ENCODE data around the gene UNC5CL. TPM values are rescaled to one million over a fixed set of nuclear protein-coding genes. Genes with fewer than 3 reads are reported as not detected.

The UNC5CL gene
- total RNA-seq, 2 donors from 2014 or later = 0.46 to 1.6 TPM

- H3K27me3 ChIP-seq (replicated peaks; ENCODE audit: insufficient read depth) = no peaks in the 10 kb centered on the region
- no peak overlapping the region for H3K27ac ChIP-seq
- no peak for DNase-seq (ENCODE audit: low spot score)
- H3K36me3 ChIP-seq = no peaks in the 10 kb centered on the region
- TF ChIP-seq POLR2A (IDR thresholded peaks at IDR 0.05) (no peak), CTCF (IDR thresholded peaks at IDR 0.05) (no peak), POLR2AphosphoS5 (IDR thresholded peaks at IDR 0.05) (no peak)
- H3K4me1 ChIP-seq (replicated peaks) = no peaks in the 10 kb centered on the region
- WGBS = 87% methylated on average over 15 of the region's 15 CpGs
- no peak overlapping the region for H3K4me3 ChIP-seq
- intact Hi-C loops (cut with DNase I) = no loop called here
- no peaks in the 10 kb centered on the region for H3K9me3 ChIP-seq
Measured at GRCh38 chr6:40989204-40990169, 49.5 kb downstream of the UNC5CL start.

GRCh38 chr6:40988634-40989033 lies 50.4 kb downstream of the UNC5CL start:
- H3K27ac ChIP-seq = no peak overlapping the region
- no peaks in the 10 kb centered on the region for H3K27me3 ChIP-seq (replicated peaks; ENCODE audit: insufficient read depth)
- H3K9me3 ChIP-seq = no peaks in the 10 kb centered on the region
- no peak for DNase-seq (ENCODE audit: low spot score)
- TF ChIP-seq POLR2A (IDR thresholded peaks at IDR 0.05) = no peak
- TF ChIP-seq CTCF (IDR thresholded peaks at IDR 0.05) = no peak
- TF ChIP-seq POLR2AphosphoS5 (IDR thresholded peaks at IDR 0.05) = no peak
- intact Hi-C loops (cut with DNase I) = no loop called here
- no peaks in the 10 kb centered on the region for H3K4me1 ChIP-seq (replicated peaks)
- no peaks in the 10 kb centered on the region for H3K36me3 ChIP-seq
- H3K4me3 ChIP-seq = no peak overlapping the region

- Histone ChIP-seq H3K27me3 (replicated peaks; ENCODE audit: insufficient read depth) (no peaks in the 10 kb centered on the region), H3K36me3 (no peaks in the 10 kb centered on the region), H3K27ac (no peak overlapping the region), H3K9me3 (no peaks in the 10 kb centered on the region), H3K4me1 (replicated peaks) (no peaks in the 10 kb centered on the region), H3K4me3 (no peak overlapping the region)
- intact Hi-C loops (cut with DNase I) = no loop called here
- 79% methylated on average over 8 of the region's 8 CpGs for WGBS
- DNase-seq (ENCODE audit: low spot score) = no peak
- TF ChIP-seq POLR2A (IDR thresholded peaks at IDR 0.05) (no peak), CTCF (IDR thresholded peaks at IDR 0.05) (no peak), POLR2AphosphoS5 (IDR thresholded peaks at IDR 0.05) (no peak)
Measured at GRCh38 chr6:40986921-40987819, 51.9 kb downstream of the UNC5CL start.

- Histone ChIP-seq H3K27me3 (replicated peaks; ENCODE audit: insufficient read depth) (no peaks in the 10 kb centered on the region), H3K4me3 (no peak overlapping the region), H3K27ac (no peak overlapping the region), H3K4me1 (replicated peaks) (no peaks in the 10 kb centered on the region), H3K9me3 (no peaks in the 10 kb centered on the region), H3K36me3 (no peaks in the 10 kb centered on the region)
- TF ChIP-seq POLR2AphosphoS5 (IDR thresholded peaks at IDR 0.05) = no peak
- no peak for TF ChIP-seq POLR2A (IDR thresholded peaks at IDR 0.05)
- TF ChIP-seq CTCF (IDR thresholded peaks at IDR 0.05) = no peak
- intact Hi-C loops (cut with DNase I) = no loop called here
- WGBS = 42% methylated on average over 2 of the region's 2 CpGs
- no peak for DNase-seq (ENCODE audit: low spot score)
Measured at GRCh38 chr6:40986364-40986763, 52.7 kb downstream of the UNC5CL start.
